Measurements from ENCODE around the gene SPDL1. TPM values are rescaled to one million over a fixed set of nuclear protein-coding genes. Genes with fewer than 3 reads are reported as not detected.

Gene SPDL1
- total RNA-seq, 1 donor from 2014 or later = 7.0 TPM

GRCh38 chr5:169629847-169630548, 46.4 kb downstream of the SPDL1 start:
- no peak for DNase-seq (ENCODE audit: low spot score)

GRCh38 chr5:169631360-169631759, 47.8 kb downstream of the SPDL1 start:
- no peak for DNase-seq (ENCODE audit: low spot score)

GRCh38 chr5:169632946-169633345, 49.4 kb downstream of the SPDL1 start:
- DNase-seq (ENCODE audit: low spot score) = no peak

GRCh38 chr5:169634606-169635005, 51.0 kb downstream of the SPDL1 start:
- DNase-seq (ENCODE audit: low spot score) = no peak

- no peak for DNase-seq (ENCODE audit: low spot score)
Measured at GRCh38 chr5:169635936-169636335, 52.4 kb downstream of the SPDL1 start.

GRCh38 chr5:169636477-169637084, 53.0 kb downstream of the SPDL1 start:
- no peak for DNase-seq (ENCODE audit: low spot score)

GRCh38 chr5:169637085-169637548, 53.5 kb downstream of the SPDL1 start, which contains the start of gene DOCK2:
TSS of gene DOCK2 (plus strand) at chr5:169637275. CDS start at chr5:169637327, 52 bp downstream.
- DNase-seq (ENCODE audit: low spot score) = no peak

- DNase-seq (ENCODE audit: low spot score) = no peak
Measured at GRCh38 chr5:169637549-169638121, 54.1 kb downstream of the SPDL1 start.

GRCh38 chr5:169641253-169641652, 57.7 kb downstream of the SPDL1 start:
- DNase-seq (ENCODE audit: low spot score) = no peak

- DNase-seq (ENCODE audit: low spot score) = no peak
Measured at GRCh38 chr5:169646856-169647255, 63.3 kb downstream of the SPDL1 start.

GRCh38 chr5:169647566-169647965, 64.0 kb downstream of the SPDL1 start:
- no peak for DNase-seq (ENCODE audit: low spot score)

GRCh38 chr5:169648725-169649310, 65.2 kb downstream of the SPDL1 start:
- DNase-seq (ENCODE audit: low spot score) = no peak

GRCh38 chr5:169649486-169649885, 65.9 kb downstream of the SPDL1 start:
- DNase-seq (ENCODE audit: low spot score) = no peak

- DNase-seq (ENCODE audit: low spot score) = no peak
Measured at GRCh38 chr5:169650701-169651331, 67.2 kb downstream of the SPDL1 start.

- no peak for DNase-seq (ENCODE audit: low spot score)
Measured at GRCh38 chr5:169651526-169651925, 68.0 kb downstream of the SPDL1 start.

GRCh38 chr5:169652057-169652456, 68.5 kb downstream of the SPDL1 start:
- DNase-seq (ENCODE audit: low spot score) = no peak

- no peak for DNase-seq (ENCODE audit: low spot score)
Measured at GRCh38 chr5:169653091-169653490, 69.5 kb downstream of the SPDL1 start.

Measured in mesenteric fat pad (tissue), 1 donor.